Measurements from ENCODE around the gene SMDT1. TPM values are rescaled to one million over a fixed set of nuclear protein-coding genes. Genes with fewer than 3 reads are reported as not detected.

Gene SMDT1
- total RNA-seq, 1 donor from 2014 or later, result 123 TPM

GRCh38 chr22:42131562-42131961 is 52.1 kb downstream of the SMDT1 start:
- intact Hi-C loops (cut with DNase I), result no loop called here
- DNase-seq (ENCODE audit: low spot score), result peak; percentile 72

- intact Hi-C loops (cut with DNase I), result no loop called here
These were observed 53.0 kb downstream of the SMDT1 start for GRCh38 chr22:42132457-42132856.

More at GRCh38 chr22:42132457-42132856, 53.0 kb downstream of the SMDT1 start:
- no peak for DNase-seq (ENCODE audit: low spot score)

Other genes starting within 250 kb of the SMDT1 start
- gene SREBF2, start 246.6 kb upstream of the SMDT1 start, total RNA-seq, result 105 TPM
- gene SHISA8, start 164.6 kb upstream of the SMDT1 start, total RNA-seq, result not detected
- 0.08 TPM for gene TNFRSF13C, start 152.9 kb upstream of the SMDT1 start, total RNA-seq
- gene CENPM, start 132.5 kb upstream of the SMDT1 start, total RNA-seq, result 0.24 TPM
- gene SEPTIN3, start 110.3 kb upstream of the SMDT1 start, total RNA-seq, result not detected
- gene WBP2NL, start 80.9 kb upstream of the SMDT1 start, total RNA-seq, result 0.73 TPM
- gene NAGA, start 8.9 kb upstream of the SMDT1 start, total RNA-seq, result 11.2 TPM
- gene PHETA2, start 5.5 kb upstream of the SMDT1 start, total RNA-seq, result 4.5 TPM
- gene NDUFA6, start 11.1 kb downstream of the SMDT1 start, total RNA-seq, result 183 TPM
- 0.35 TPM for gene CYP2D6, start 51.1 kb downstream of the SMDT1 start, total RNA-seq
- gene TCF20, start 191.0 kb downstream of the SMDT1 start, total RNA-seq, result 15.3 TPM